ENCODE measurements around the gene GOLM1. TPM values are rescaled to one million over a fixed set of nuclear protein-coding genes. Genes with fewer than 3 reads are reported as not detected.

GOLM1 gene, protein sequence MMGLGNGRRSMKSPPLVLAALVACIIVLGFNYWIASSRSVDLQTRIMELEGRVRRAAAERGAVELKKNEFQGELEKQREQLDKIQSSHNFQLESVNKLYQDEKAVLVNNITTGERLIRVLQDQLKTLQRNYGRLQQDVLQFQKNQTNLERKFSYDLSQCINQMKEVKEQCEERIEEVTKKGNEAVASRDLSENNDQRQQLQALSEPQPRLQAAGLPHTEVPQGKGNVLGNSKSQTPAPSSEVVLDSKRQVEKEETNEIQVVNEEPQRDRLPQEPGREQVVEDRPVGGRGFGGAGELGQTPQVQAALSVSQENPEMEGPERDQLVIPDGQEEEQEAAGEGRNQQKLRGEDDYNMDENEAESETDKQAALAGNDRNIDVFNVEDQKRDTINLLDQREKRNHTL
- 48.9 and 67.1 TPM in 2 replicates for total RNA-seq

DNA sequence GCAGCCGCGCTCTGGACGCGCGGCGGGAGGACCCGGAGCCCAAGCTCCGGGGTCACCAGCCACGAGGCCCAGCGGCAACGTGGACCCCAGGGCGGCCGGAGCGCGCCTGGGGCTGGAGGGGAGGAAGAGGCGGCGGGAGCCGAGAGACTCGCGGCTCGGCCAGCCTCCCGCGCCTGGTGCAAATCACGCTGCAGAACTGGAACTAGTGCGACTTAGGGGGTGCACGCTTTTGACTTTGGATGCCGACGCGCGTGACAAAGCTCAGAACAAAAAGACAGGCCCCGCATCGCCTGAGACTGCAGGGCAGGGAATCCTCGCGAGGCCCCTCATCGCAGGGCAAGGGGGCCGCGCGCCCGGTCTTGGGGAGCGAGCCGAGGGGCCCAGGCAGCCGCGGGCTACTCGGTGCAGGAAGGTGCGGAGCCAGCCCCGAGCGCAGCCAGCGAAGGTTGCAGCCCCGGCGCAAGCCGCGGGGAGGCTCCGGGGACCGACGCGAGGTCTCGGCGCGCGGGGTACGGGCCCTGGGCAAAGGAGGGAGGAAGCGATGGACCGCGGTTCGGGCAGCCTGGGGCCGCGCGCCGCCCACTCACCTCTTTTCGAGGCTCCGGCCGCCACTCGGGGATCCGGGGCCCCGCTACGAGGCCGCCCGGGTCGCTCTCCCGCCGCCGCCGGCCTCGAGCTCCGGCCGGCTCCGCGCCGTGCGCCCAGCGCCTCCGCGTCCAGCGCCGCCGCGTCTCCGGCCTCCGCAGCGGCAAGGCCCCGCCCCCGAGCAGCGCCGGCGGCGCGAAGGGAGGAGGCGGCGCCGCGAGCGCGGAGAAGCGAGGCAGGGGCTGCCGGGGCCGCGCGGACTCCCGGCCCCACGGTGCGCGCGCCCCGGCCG, at the start of gene GOLM1:
Gene GOLM1, minus strand, starts transcription at position 735 of the 877 bp plus-strand sequence. CDS start 20,238 bp downstream, outside the sequence.

Small RNA genes lying within 50 kb of the gene (small RNA-seq; reads per million reads assigned to genes)
- not detected for gene AL161447.1

Other genes starting within 250 kb of the GOLM1 start
- gene NAA35, start 158.4 kb downstream of the GOLM1 start, total RNA-seq: 28.7 and 36.1 TPM in 2 replicates
- under 0.01 TPM in 1 of 2 replicates, not detected in the other for gene C9orf153, start 160.1 kb upstream of the GOLM1 start, total RNA-seq
- gene ISCA1, start 183.0 kb upstream of the GOLM1 start, total RNA-seq: 16.5 and 25.1 TPM in 2 replicates

All from placental epithelial cell (primary cell).